ENCODE measurements around the gene ZNF230. TPM values are rescaled to one million over a fixed set of nuclear protein-coding genes. Genes with fewer than 3 reads are reported as not detected.

ZNF230 gene
- total RNA-seq, 1 experiment from 2014 or later = 4.0 TPM

- H3K4me1 ChIP-seq (replicated peaks; ENCODE audit: insufficient read depth) = peaks cover 13% of the 10 kb centered on the region
- no peak overlapping the region for H3K4me3 ChIP-seq
- no peaks in the 10 kb centered on the region for H4K20me1 ChIP-seq (ENCODE audit: insufficient read depth)
- H3K9me3 ChIP-seq (ENCODE audit: insufficient read depth, low read depth) = peaks cover 29% of the 10 kb centered on the region
- H3F3A ChIP-seq (ENCODE audit: insufficient read depth, low read depth) = no peaks in the 10 kb centered on the region
- DNase-seq = no peak
- H3K27ac ChIP-seq = no peak overlapping the region
- 0 out of 2 replicates have a peak, but pooled peaks cover 3% of the 10 kb centered on the region for H3K79me2 ChIP-seq (ENCODE audit: low read depth)
- H3K36me3 ChIP-seq (ENCODE audit: low read depth) = peaks cover 33% of the 10 kb centered on the region
- no TSS peak for BruUV-seq (replicated peaks)
- no peaks in the 10 kb centered on the region for H3K9me2 ChIP-seq (ENCODE audit: insufficient read depth)
- no peak overlapping the region for H2AFZ ChIP-seq
- TF ChIP-seq EZH2 (IDR thresholded peaks at IDR 0.05; ENCODE audit: low read depth) (no peak), CTCF (conservative IDR thresholded peaks at IDR 0.05) (no peak)
- intact Hi-C loops (cut with micrococcal nuclease; ENCODE audit: unreplicated experiment) = no loop called here
- POLR2A ChIA-PET (ENCODE audit: unreplicated experiment) = no interaction called here
- H3K4me2 ChIP-seq = no peak overlapping the region
- CTCF ChIA-PET = no interaction called here
- H3K27me3 ChIP-seq (ENCODE audit: insufficient read depth, low read depth) = no peaks in the 10 kb centered on the region
These were observed 3.2 kb downstream of the ZNF230 start for GRCh38 chr19:44005973-44006372.

- TF ChIP-seq CTCF (conservative IDR thresholded peaks at IDR 0.05) (no peak), EZH2 (IDR thresholded peaks at IDR 0.05; ENCODE audit: low read depth) (no peak)
- Histone ChIP-seq H3K9me3 (ENCODE audit: insufficient read depth, low read depth) (peaks cover 30% of the 10 kb centered on the region), H3K79me2 (ENCODE audit: low read depth) (0 out of 2 replicates have a peak, but pooled peaks cover 3% of the 10 kb centered on the region), H3K9me2 (ENCODE audit: insufficient read depth) (no peaks in the 10 kb centered on the region), H4K20me1 (ENCODE audit: insufficient read depth) (no peaks in the 10 kb centered on the region), H2AFZ (no peak overlapping the region), H3K4me3 (no peak overlapping the region), H3K27me3 (ENCODE audit: insufficient read depth, low read depth) (no peaks in the 10 kb centered on the region), H3K4me2 (no peak overlapping the region), H3K36me3 (ENCODE audit: low read depth) (peaks cover 36% of the 10 kb centered on the region), H3F3A (ENCODE audit: insufficient read depth, low read depth) (0 out of 2 replicates have a peak, but pooled peaks cover 3% of the 10 kb centered on the region), H3K4me1 (replicated peaks; ENCODE audit: insufficient read depth) (peaks cover 7% of the 10 kb centered on the region), H3K27ac (no peak overlapping the region)
- BruUV-seq (replicated peaks) = no TSS peak
- intact Hi-C loops (cut with micrococcal nuclease; ENCODE audit: unreplicated experiment) = no loop called here
- no peak for DNase-seq
- ChIA-PET POLR2A (ENCODE audit: unreplicated experiment) (interaction anchor here (0.6 kb wide), 2 partner anchors 17 to 534 kb away, joined by 4 to 10 read pairs; no protein-coding TSS in a partner anchor), CTCF (no interaction called here)
These were observed 4.7 kb downstream of the ZNF230 start for GRCh38 chr19:44007473-44007872.

GRCh38 chr19:44010468-44010867 lies 7.7 kb downstream of the ZNF230 start:
- H3K9me3 ChIP-seq (ENCODE audit: insufficient read depth, low read depth) = peaks cover 33% of the 10 kb centered on the region
- ChIA-PET POLR2A (ENCODE audit: unreplicated experiment) (no interaction called here), CTCF (no interaction called here)
- no peak for TF ChIP-seq EZH2 (IDR thresholded peaks at IDR 0.05; ENCODE audit: low read depth)
- no peak for TF ChIP-seq CTCF (conservative IDR thresholded peaks at IDR 0.05)
- DNase-seq = no peak
- no peaks in the 10 kb centered on the region for H3K4me1 ChIP-seq (replicated peaks; ENCODE audit: insufficient read depth)
- no peak overlapping the region for H3K27ac ChIP-seq
- no peaks in the 10 kb centered on the region for H3K27me3 ChIP-seq (ENCODE audit: insufficient read depth, low read depth)
- no peak overlapping the region for H3K4me3 ChIP-seq
- 0 out of 2 replicates have a peak, but pooled peaks cover 3% of the 10 kb centered on the region for H3F3A ChIP-seq (ENCODE audit: insufficient read depth, low read depth)
- no peaks in the 10 kb centered on the region for H3K79me2 ChIP-seq (ENCODE audit: low read depth)
- no TSS peak for BruUV-seq (replicated peaks)
- intact Hi-C loops (cut with micrococcal nuclease; ENCODE audit: unreplicated experiment) = no loop called here
- H2AFZ ChIP-seq = no peak overlapping the region
- no peaks in the 10 kb centered on the region for H3K9me2 ChIP-seq (ENCODE audit: insufficient read depth)
- no peaks in the 10 kb centered on the region for H4K20me1 ChIP-seq (ENCODE audit: insufficient read depth)
- peaks cover 36% of the 10 kb centered on the region for H3K36me3 ChIP-seq (ENCODE audit: low read depth)
- no peak overlapping the region for H3K4me2 ChIP-seq
